Islet precursor cell (in vitro differentiated cells): ENCODE measurements around the gene BMPR1B.

Experiments used
- DNase-seq: peaks from one replicate; pipeline ENCODE4 v3.0.0-alpha.2; 2018

BMPR1B gene

DNA sequence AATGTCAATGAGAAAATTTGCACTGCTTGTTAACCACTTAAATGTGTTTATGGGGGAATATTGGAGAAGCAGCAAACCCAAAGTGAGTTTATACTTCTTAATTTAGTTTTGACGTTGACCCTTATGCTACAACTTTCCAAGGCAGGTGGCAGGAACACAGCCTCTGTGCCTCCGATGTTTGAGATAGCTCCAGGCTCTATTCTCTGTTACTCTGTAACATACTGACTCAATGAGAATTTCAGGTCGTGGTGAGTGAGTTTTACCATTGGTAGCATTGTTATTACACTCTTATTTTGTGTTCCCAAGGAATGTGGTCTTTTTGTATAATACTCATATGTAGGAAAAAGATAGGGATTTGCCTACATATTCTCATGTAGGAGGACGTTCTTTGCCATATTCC is 210.7 kb downstream of the BMPR1B start:
- DNase-seq: no peak

DNA sequence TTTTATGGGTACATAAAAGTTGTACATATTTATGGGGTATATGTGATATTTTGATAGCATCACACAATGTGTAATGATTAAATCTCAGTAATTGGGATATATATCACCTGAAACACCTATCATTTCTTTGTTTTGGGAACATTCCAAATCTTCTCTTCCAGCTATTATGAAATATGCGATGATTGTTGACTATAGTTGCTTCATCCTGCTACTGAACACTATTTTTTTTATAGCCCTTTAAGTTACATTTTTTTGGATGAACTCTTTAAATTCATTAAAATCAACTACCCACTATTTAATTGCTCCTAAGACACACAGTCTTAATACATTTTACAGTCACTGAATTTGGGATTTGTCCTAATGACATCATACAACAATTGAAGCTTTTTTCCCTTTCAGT is 212.9 kb downstream of the BMPR1B start:
- DNase-seq: no peak

DNA sequence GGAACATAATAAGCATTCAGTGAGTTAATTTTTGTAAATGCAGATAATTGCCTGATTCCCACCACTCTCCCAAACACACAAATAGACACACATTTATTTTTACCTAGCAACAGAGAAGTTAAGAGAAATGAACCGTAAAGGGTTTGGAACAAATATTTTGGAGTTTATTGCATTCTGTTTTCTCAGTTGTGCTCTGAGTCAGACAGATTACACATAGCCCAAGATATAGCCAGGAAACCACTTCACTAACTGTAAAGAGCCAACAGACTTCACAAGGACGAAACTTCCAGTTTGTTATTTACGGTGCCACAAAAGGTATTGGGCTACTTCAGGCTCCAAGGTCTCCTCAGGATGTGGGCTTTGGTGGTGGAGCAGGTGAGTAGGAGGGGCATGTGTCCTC is 217.0 kb downstream of the BMPR1B start:
- no peak for DNase-seq

DNA sequence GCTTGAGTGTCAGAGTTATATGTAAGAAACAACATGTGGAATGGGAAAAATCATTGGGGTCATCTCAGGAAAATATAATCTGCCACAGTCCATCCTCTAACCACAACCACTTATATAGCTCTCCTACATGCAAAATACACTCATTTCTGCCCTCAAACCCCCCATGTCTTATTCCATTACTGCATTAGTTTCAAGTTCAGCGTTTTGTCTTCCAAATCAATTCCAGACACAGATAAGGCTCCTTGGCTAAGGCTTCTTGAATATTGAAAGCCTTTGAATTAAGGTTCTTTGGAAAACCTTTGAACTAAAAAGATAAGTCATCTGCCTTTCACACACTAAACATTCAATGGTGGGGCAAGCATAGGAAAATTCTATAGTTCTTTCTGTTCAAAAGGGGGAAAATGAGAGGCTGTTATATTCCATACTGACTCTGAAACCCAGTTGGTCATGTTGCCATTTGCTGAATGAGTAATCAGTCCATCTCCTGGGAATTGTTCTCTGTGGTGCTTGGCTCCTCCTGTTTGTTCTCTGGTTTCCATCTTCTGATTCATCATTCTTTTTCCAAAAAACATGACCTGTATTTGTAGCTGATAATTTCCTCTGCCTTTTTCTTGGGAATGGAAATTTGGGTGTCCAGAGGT is 218.7 kb downstream of the BMPR1B start:
- DNase-seq: no peak

DNA sequence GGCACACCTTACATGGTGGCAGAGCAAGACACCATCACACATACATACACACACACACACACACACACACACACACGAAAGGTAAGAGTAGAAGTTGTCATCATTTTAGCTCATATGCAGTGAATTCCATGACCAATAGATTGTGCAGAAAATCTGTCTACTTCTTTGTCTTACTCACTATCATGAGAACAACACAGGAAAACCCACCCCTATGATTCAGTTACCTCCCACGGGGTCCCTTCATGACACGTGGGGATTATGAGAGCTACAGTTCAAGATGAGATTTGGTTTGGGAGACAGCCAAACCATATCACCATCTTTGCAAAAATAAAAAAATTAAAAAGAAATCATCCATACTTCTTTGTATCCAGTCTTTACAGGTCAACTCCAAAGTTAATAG is 221.1 kb downstream of the BMPR1B start:
- no peak for DNase-seq

DNA sequence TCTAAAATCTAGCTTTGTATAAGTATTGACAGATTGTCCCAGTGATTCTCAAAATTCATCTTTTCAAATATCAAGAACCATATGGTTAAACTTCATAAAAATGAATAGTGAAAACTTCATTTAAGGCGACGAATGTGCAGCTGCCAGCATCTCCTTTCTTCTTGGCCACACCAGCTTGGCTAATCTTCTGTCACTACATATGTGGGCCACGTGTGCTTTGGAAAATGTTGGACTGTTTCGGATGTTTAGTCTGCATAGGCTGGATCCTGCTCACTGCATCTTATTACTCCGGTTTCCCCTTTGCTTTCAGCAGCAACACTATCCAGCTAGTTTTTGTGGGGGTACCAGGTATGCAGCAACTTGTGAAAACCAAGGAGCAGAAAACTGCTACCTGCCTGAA is 221.9 kb downstream of the BMPR1B start:
- no peak for DNase-seq

DNA sequence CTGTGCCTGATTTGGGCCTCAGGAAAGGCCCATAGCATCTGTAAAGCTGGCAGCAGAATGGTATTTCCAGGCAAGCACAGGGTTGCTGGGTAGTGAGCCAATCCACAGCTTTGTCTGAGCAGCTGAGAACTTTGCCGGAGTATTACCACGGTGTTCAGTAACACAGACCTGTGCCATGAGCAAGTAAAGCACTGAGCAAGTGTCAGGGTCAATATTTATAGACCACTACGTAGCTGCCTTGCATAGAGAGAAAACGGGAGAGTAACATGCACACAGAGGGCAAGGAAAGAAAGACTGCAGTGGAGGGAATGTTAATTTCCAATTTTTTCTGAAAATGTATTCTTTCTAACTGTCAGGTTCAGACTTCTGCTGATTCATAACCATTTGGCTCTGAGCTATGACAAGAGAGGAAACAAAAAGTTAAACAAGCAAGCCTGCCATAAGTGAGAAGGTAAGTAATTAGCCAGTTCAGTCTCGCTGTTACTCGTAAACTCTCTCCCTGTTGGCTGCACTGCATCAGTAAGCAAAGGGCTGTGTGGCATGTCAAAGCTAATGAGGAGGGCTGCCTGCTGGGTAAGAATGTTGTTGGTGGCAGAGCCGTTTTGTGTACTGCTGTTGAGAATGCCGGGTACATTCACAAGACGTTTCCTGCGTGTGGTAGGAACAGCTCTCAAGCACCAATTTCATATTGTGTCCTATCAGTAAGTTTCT is 238.1 kb downstream of the BMPR1B start:
- peak; percentile 70 for DNase-seq

DNA sequence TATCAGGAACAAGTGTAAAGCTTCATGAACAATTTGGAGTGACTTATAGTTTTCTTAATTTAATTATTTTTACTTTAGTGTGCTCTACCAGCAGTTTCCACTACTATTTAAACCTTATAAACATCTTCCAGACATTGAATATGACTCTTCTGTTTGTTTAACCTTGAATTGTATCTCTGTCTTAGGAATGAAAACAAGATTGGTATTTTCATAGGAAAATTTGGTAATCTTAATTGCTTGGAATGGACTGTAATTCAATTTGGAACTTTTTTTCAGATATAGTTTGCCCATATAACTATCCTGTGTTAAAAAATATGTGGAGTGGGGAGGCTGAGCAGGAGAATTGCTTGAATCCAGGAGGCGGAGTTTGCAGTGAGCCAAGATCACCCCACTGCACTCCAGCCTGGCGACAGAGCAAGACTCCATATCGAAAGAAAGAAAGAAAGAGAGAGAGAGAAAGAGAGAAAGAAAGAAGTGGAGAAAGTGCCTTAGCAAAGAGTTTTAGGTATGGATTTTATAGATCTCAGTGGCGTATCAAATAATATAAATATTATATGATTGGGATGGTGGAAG is 242.4 kb downstream of the BMPR1B start:
- DNase-seq: no peak

DNA sequence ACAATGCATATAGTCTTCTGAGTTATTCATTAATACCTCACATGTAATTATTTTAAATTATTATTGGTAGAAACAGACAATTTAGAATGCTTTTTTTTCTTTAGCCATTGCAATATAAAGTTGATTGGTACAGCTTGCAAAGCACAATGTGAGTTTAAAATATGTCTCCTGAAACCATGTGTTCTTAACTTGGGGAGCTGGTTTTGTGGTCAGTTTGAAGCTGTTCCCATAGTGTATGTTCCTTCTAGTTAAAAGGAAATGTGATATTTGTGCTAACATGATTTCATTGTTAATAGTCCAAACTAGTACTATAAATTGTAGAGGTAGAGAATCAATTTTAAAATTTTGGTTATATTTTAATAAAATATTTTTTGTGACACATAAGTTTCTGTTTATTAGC is 247.2 kb downstream of the BMPR1B start:
- no peak for DNase-seq

DNA sequence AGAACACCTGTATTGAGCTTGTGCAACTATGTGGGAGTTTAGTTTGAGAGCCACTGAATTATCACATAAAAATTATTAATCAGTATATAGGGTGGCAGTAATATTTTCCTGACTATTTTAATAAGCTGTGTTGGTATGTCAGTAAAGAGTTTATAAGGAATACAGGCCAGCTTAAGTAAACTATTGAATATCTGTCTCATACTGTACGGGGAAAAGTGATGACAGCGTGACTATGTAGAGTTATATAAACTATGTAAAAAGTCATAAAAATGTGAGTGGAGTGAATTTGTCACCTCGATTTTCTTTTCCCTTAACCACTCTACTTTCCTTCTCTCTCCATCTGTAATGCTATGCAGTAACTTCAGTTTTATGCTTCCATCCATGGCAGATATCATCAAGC is 250.2 kb downstream of the BMPR1B start:
- DNase-seq: no peak

DNA sequence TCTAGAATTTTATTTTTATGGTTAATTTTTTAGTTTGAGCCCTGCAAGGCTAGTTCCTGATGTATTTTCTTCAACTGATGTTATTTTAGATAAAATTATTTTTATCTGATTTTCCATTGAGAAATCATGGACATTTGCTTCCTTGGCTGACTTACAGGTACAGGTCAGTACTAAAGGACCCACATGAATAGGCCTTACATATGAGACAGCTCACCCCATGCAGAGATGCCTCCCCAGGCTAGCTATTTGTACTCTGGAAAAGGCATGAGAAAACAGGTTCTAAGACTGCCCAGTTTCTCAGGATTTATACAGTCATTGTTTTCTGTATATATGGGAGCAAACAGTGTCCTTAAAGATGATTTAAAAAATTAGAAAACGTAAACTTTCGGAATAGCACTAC is 255.5 kb downstream of the BMPR1B start:
- DNase-seq: no peak

DNA sequence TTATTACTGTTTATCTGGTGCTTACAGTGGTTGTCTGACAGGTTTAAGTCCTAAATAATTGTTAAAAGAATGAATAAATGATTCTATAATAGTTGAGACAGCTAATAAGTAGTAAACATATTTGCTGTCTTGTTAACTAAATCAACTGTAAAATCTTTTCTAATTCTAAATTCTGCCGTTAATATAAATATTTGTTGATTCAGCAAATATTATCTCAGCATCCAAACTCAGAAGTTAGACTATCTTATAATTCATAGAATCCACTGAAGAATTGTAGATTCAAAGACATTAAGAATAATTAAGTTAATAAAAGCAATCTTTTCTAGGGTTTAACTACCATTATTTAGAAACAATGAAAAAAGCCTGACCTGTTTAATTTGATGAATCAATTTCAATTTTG is 256.3 kb downstream of the BMPR1B start:
- DNase-seq: no peak

DNA sequence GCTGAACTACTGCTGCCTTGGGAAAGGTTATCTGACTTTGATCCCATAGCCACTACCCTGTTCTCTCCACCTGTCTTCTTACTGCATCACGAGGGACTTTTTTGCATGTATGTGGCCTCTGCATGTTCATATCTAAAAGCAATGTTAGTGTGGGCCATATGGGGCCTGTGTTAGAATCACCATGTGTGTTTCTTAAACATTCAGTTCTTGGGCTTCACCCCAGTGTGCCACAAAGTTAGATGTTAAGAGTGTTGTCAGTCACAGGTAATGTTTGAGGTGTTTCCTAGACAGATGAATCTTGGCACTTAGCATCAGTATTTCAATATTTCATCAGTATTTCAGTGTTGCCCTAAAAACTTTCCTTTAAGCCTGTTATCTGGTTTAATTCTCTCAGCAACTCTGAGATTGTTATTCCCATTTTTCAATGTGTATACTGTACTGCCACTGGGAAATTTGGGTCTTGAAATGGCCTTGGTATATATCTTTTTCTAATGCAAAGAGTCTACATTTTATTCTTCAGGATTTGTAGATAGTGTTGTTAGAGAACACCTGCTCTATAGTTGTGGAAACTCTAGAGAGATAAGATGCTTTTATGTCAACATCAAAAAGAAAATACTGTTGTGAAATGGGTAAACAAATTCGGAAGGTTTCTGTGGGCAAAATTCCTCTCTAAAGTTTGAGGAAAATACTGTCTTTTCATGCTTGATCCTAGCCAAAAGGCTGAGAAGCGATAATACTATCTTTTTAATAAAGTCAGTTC is 259.7 kb downstream of the BMPR1B start:
- no peak for DNase-seq

DNA sequence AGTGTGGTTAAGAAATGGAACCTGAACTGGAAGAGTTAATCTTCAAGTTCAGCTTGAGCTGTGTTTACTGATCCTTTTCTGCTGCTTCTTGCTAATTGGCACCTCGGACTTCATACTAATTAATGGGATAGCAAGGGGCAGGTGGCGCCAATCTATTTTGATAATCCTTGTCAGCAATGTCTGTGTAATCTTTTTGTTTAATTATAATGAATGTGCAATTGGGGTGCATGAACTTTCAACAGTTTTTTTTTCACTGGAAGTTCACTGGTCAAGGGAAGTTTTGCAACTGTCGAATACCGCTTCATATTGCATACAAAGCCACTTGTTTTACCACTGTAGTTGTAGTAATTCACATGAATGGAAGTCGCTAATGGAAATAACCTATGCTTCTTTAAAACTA is 261.0 kb downstream of the BMPR1B start:
- no peak for DNase-seq

DNA sequence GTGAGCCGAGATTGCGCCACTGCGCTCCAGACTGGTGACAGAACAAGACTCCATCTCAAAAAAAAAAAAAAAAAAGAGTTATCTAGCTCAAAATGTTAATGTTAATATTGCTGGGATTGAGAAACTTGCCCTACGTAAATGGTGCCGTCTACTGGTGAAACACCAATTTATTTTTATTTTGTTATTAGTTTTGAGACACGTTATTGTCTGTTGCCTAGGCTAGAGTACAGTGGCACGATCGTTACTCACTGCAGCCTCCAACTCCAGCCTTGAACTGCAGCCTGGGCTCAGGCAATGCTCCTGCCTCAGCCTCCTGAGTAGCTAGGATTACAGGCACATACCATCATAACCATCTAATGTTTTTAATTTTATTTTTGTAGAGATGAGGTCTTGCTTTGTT is 262.8 kb downstream of the BMPR1B start:
- no peak for DNase-seq

DNA sequence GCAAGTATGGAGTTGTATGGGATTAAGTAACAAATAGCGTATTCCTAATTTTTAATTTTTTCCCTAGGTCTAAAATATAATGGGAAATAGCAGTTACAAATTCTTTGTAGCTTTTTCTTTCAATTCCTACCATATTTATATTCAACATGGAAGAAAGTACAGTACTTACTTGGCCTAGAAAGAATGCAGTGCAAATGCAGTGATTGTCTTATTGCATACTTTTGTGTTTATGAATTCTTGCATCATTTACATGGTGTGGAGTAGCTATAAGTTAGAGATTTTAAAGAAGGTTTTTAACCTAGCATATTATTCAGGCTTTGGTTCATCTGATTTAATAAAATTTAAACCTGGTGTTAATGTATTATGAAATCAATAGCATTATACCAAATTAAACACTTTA is 263.3 kb downstream of the BMPR1B start:
- DNase-seq: no peak

DNA sequence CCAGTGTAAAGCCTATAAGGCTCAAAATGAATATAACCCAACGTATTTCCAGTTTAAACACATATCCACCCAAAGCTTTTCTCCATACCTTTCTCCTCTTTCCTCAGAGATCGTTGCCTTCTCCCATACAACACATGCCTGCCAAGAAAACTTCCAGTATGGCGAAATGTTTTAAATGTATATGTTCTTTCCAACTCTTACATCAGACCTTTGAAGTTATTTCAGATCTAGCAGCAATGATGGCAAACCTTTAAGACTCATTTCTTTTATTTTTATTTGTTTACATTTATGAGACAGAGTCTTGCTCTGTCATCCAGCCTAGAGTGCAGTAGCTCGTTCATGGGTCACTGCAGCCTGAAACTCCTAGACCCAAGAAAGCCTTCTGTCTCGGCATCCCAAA is 265.4 kb downstream of the BMPR1B start:
- no peak for DNase-seq

DNA sequence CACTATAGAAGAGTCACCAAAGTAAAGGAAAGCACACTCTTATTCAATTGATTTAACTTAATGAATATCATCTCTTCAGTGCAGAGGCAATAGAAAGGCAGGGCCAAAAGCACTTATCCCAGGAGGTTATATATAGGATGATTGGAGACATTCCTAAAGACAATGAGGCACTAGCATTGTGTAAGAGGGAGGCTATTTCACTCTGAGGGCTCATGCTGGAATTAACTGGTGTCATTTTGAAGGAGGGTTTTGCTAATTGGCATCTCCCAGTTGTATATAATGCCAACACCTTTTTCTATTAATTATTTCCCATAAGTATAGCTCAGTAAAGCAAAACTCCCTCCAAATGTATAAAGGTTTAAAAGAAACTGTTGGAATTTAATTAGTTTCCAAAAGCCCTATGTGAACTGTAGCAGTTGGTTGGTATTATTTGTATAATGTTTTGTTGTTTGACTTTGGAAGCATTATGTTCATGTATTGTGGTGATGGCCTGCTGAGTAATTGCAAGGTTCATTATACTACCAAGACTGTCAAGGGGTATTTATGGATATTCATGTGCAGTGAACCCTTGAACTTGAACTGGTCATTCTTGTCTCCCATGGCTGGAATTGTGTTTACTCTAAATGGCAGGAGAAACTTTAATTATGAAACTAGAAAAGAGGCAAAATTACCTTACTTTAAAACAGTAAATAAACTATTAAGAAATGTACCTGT is 270.3 kb downstream of the BMPR1B start:
- DNase-seq: no peak

DNA sequence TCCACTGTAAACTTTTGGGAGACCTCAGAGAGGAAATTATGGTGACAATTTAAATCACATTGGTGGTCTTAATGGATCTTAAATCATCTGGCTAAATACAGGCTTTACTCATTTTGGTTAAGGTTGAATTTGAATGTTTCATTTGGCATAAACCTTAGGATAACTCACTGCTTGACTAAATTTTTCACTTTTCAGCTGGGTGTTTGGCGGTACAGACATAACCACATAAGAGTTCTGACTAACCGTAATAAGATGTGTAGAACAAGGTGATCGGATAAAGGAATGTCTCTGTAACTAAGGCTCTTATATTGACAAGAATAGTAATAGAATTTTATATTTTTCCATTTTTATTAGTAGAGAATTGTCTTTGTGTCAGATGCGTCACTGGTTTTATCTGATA is 281.0 kb downstream of the BMPR1B start:
- DNase-seq: no peak

DNA sequence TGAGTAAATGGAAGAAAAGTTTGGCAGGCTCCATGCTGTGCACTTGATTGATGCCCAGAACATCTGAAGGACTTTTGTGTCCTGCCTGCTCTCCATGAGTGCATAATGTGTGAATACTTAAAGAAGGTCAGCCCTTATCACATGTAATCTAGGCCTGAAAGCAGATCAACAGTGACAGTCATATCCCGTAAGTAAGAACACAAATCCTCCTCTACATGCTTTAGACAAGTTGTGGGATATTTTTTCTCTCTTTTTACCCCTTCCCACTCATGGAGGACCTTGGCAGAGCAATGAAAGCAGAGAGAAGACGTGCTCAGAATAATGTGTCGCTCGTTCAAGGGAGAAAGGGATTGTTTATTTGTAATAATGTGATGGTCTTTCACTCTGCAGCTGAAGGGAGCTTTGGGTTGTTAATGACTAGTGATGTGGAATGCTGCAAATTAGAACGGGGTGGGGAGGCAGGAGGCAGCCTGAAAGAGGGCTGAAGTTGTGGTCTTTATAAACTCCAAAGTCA is 286.6 kb downstream of the BMPR1B start:
- DNase-seq: no peak

DNA sequence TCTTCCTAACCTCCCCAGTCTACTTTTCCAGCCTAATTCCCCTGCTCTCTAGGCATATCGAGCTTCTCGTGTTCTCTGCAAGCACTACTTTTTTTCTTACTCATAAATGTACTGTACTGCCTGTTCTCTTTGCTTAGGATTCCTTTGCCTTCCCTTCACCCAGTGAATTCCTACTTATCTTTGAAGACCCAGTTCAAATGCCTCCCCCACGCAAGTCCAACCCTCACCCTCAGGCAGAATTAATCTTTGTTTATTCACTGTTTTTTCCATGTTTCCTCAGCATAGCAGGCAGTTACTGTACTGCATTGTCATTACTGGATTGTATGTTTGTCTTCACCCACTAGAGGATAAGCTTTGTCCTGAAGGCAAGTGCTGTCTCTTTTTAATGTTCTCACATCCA is 287.7 kb downstream of the BMPR1B start:
- DNase-seq: no peak

DNA sequence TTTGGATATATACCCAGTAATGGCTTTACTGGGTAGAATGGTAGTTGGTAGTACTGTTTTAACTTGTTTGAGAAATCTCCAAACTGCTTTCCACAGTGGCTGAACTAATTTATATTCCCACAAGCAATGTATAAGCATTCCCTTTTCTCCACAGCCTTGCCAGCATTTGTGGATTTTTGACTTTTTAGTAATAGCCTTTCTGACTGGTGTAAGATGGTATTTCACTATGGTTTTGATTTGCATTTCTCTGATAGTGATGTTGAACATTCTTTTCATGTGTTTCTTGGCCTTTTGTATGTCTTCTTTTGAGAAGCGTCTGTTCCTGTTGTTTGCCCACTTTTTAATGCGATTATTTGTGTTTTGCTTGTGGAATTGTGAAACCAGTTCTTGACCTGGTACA is 290.5 kb downstream of the BMPR1B start:
- DNase-seq: no peak
